UCSD-AML1 (cell line): ENCODE results near the gene KRTAP10-4.
"Not testable (repeated sequence)": the region's sequence is repeated elsewhere in the genome, so short reads cannot be mapped to it uniquely, and the experiment has no call there.

Experiments
- DNase-seq: peaks from one replicate; lab custom pipeline; 2025; ENCODE audit not compliant: unreplicated experiment; lab: John Stamatoyannopoulos, UW

Gene KRTAP10-4

GRCh38 chr21:44534688-44535087 is 38.8 kb upstream of the KRTAP10-4 start:
- DNase-seq, result no peak

DNA sequence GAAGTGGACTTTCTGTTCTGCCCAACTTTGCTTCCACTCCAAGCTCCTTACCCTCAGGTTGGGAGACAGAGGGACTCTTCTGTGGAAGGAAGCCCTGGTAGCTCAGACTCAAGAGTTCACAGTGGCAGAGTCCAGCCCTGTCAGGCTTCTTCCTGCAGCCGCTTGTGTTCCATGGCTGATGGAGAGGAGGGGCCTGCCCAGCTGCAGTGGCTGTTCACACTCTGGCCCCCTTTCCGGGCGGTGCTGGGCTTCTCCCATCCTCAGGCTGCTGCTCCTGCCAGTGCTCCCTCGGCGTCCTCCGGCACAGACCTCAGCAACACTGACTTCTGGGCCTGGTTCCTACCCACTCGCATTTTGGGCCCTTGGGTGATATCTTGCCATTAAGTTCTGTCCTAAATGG is 37.6 kb upstream of the KRTAP10-4 start:
- no peak for DNase-seq

GRCh38 chr21:44537930-44538911 is 35.3 kb upstream of the KRTAP10-4 start:
- no peak for DNase-seq

- DNase-seq, result no peak
Measured at GRCh38 chr21:44539046-44539445, 34.5 kb upstream of the KRTAP10-4 start.

DNA sequence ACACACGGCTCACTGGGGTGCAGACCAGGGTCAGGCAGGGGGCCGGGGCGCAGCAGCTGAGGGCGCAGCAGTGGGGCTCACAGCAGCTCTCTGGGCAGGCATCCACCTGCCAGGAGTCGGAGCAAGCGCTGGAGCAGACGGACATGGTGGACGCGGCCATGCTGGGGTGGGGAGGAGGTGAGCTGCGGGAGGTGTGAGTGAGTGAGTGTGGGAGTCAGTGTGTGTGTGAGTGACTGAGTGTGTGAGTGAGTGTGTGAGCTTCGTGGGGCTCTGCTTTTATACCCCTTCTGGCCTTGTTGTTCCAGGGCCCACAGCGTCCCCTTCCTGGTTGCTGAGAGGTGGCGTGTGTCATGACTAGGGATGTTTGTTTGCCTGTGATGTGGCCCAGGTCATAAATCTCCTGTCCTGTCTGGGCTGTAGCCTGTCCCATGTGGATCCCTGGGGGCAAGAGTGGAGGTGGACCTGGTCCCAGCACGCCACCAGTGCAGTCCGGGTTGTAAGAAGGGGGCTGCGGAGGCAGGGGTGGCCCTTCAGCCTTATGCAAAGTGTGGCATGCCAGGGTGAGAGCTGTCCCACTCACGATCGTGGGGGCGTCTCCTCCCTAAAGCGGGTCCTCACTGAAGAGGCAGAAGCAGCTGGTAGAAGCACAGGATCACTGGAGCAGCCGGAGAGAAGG is 33.4 kb upstream of the KRTAP10-4 start, which contains the start of gene KRTAP10-1:
Gene KRTAP10-1, minus strand, starts transcription at position 205 of the 676 bp plus-strand sequence. Its CDS starts 45 bp downstream, at position 160.
- DNase-seq, result no peak

GRCh38 chr21:44540741-44541288 is 32.7 kb upstream of the KRTAP10-4 start:
- no peak for DNase-seq

DNA sequence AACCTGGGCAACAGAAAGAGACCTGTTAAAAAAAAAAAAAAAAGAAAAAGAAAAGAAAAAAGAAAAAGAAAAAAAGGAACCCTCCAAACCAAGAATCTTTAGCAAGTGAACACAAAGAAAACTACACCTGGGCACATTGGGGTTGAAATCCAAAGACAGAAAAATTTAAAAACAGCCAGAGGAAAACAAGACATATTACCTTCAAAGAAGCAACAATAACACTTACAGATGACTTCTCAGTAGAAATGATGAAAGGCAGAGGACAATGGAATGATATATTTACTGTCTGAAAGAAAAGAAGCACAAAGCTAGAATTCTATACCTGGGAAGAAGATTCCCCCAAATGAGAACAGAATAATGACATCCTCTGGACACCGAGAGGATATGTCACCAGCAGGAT is 30.8 kb upstream of the KRTAP10-4 start:
- DNase-seq, result no peak

DNA sequence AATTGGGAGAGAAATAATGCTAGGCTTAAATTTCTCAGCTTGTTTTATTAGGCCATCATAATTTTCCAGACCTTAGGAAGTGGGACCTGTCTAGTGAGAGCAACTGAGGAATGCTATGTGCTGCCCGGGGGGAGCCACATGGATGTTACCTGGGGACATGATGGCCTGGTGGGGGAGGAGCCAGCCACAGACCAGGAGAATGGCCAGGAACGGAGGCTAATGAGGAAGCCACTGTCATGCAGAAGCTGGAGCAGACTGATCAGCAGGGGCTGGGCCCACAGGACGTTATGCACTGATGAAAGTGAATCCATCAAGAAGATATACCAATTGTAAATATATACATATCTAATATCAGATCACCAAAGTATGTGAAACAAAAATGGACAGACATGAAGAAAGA is 29.0 kb upstream of the KRTAP10-4 start:
- no peak for DNase-seq

DNA sequence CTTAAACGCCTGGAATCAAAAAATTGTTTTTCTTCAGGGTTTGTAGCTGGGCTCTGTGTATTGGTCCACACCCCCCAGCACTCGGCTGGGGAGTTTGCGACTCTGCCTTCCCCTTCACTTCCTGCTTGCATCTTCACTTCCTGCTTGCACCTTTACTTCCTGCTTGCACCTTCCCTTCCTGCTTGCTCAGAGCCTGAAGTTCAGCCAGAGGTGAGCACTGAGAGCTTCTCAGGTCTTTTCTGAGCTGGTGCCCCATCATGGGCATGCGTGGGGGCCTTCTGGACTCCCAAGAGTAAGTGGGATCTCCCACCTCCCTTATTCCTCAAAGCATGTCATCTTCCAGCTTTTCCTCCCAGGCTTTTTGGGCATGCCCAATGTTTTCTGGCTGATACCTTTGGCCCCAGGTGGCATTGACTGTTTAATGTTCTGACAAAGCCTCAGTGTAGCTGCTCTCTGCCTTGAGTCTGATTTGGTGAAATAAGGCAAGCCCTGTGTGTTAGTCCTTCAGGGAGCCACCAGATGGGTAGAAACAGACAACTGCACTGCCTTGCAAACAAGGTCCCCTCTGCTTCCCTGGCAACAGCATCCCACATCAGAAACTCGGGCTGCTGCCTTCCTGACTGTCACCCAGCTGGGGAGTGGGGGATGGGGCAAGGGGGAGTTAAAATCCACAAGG is 25.7 kb upstream of the KRTAP10-4 start:
- DNase-seq, result no peak

GRCh38 chr21:44548381-44548780 is 25.1 kb upstream of the KRTAP10-4 start:
- no peak for DNase-seq

DNA sequence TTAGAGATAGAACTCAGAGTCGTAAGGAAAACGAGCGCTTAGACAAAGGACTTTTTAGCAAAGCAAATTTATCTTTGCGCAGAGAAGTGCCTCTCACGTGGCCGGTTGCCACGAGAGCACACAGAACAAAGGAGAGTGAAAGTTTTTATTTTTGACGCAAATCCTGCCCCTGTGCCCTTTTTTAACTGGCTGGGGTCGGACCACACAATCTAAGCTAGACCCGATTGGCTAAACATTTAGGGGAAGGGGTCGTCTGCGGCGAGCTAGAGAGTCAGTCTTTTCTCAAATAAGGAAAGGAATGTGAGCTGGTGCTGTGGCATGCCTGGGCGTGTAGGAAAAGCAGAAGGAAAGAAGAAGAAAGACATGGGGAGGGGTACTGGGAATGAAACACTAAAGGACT is 24.6 kb upstream of the KRTAP10-4 start:
- no peak for DNase-seq

DNA sequence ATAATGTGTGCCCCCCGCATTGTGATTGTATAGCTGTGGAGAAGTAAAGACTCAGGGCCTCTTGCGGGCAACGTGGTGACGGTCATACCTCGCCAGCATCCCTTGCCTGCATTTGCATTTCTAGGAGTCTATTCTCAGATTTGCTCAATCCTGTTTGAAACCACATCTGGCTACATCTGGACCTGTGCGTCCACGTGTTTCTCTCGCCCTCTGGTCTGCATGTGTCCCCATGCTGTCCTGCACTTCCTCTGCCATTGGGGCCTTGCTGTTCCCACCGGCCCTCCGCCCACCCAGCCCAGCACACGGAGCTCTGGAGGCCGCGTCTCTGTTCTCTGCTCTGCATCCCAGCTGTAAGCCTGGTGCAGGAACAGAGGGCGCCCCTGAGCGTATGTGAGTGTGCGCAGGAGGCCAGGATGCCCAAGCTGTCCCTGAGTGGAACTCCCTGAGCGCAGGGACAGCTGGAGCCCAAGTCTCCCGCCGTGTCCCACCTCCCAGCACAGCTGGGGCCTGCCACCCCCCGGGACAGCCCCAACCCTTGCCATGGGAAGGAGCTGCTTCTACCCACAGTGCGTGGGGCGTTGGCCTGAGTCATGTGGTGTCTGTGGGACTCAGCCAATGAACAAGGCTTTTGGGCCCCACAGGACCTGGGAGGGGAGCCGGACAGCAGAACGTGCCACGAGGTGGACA is 23.9 kb upstream of the KRTAP10-4 start:
- DNase-seq, result no peak

- DNase-seq, result not testable (repeated sequence)
Measured at GRCh38 chr21:44550285-44550684, 23.2 kb upstream of the KRTAP10-4 start.

GRCh38 chr21:44550807-44551206 is 22.7 kb upstream of the KRTAP10-4 start:
- DNase-seq, result no peak

DNA sequence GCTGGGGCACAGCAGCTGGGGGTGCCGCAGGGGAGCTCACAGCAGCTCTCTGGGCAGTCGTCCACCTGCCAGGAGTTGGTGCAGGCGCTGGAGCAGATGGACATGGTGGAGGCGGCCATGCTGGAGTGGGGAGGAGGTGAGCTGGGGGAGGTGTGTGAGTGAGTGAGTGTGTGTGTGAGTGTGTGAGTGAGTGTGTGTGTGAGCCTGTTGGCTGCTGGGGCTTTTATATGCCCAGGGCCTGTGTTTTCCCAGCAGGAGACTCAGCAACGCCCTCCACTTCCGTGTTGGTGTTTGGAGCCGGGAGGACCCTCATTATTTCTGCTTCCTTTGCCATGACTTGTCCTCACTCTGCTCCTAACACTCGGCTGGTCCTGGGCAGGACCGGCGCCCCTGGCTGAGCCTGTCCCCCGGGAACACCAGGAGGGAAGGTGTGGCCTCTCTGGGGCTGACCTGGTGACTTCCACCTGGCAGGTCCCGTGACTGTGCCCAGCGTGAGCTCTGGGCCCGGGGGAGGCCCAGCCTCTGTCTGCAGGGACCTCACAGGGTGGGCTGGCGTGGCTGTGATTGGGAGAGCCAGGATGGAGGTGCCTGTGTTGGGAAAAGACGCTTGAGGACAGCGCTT is 22.1 kb upstream of the KRTAP10-4 start, which contains the start of gene KRTAP10-2:
Gene KRTAP10-2, minus strand, starts transcription at position 166 of the 622 bp plus-strand sequence. Its CDS starts 47 bp downstream, at position 119.
- no peak for DNase-seq

DNA sequence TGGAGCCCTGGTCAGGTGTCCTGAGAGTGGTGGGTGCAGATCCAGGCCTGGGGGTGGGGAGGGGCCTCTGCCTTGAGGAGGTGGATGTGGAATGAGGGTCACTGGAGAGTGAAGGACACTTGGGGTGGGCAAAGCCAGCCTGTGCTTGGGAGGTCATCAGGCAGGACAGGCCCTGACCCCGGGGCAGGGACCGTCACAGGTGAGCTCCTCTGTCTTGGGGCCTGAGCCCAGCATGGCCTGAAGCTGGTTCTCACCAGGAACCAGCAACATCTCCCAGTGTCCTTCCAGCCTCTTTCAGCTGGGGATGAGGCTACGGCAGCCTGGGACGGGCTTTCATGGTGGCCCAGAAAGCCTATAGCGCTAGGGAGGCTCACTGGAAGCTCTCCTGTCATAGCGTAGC is 21.4 kb upstream of the KRTAP10-4 start:
- DNase-seq, result no peak

GRCh38 chr21:44552681-44553080 is 20.8 kb upstream of the KRTAP10-4 start:
- DNase-seq, result no peak

- DNase-seq, result no peak
Measured at GRCh38 chr21:44555200-44555875, 18.2 kb upstream of the KRTAP10-4 start.

GRCh38 chr21:44556879-44557278 is 16.6 kb upstream of the KRTAP10-4 start:
- DNase-seq, result no peak
